SKM-1 treated with dmso at 0.1 percent for 144 hours (cell line): ENCODE results near the gene SLC25A28.

ENCODE experiments used
- DNase-seq: peaks from one replicate; lab custom pipeline; 2025; ENCODE audit not compliant: unreplicated experiment; lab: John Stamatoyannopoulos, UW

Gene SLC25A28

GRCh38 chr10:99593312-99593711 is 26.9 kb downstream of the SLC25A28 start:
- DNase-seq = no peak

- no peak for DNase-seq
Observed at GRCh38 chr10:99590799-99591198, 29.4 kb downstream of the SLC25A28 start.

GRCh38 chr10:99583687-99584086 is 36.6 kb downstream of the SLC25A28 start:
- no peak for DNase-seq

GRCh38 chr10:99582255-99582770 is 37.9 kb downstream of the SLC25A28 start:
- DNase-seq = no peak

- DNase-seq = no peak
Observed at GRCh38 chr10:99579971-99580370, 40.3 kb downstream of the SLC25A28 start.

- DNase-seq = no peak
Observed at GRCh38 chr10:99573790-99574189, 46.4 kb downstream of the SLC25A28 start.

GRCh38 chr10:99571816-99572215 is 48.4 kb downstream of the SLC25A28 start:
- no peak for DNase-seq

GRCh38 chr10:99569961-99570360 is 50.3 kb downstream of the SLC25A28 start:
- DNase-seq = no peak

GRCh38 chr10:99569253-99569939 is 50.8 kb downstream of the SLC25A28 start:
- DNase-seq = no peak

GRCh38 chr10:99565166-99565565 is 55.1 kb downstream of the SLC25A28 start:
- no peak for DNase-seq

- DNase-seq = no peak
Observed at GRCh38 chr10:99564361-99564760, 55.9 kb downstream of the SLC25A28 start.

- no peak for DNase-seq
Observed at GRCh38 chr10:99562631-99563030, 57.6 kb downstream of the SLC25A28 start.
